GM18909 (cell line): ENCODE measurements around the gene MAP1B.

Experiments
- ATAC-seq: cut with Tn5 transposase; IDR thresholded peaks from one replicate; pipeline ENCODE4 v1.9.1; 2021; ENCODE audit warnings: mild to moderate bottlenecking; ENCODE audit not compliant: unreplicated experiment, poor library complexity

MAP1B gene

DNA sequence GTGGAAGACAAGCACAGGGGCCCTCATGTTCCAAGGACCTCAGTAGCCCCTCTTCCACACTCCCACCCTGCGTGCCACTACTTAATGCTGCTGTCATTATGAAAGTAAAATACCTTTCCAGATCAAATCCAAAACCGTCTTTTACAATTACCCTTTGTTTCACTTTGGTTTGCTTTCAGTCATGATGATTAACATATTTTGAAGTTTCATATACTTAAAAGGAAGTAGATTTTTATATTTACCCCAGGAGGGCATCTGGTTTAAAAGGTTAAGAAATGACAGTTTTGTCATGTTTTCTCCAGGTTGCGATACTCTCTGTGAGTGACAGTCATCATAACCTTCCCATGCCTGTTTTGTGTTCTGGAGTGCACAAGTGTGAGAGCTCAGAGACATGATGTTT lies 13.5 kb upstream of the MAP1B start:
- no peak for ATAC-seq

DNA sequence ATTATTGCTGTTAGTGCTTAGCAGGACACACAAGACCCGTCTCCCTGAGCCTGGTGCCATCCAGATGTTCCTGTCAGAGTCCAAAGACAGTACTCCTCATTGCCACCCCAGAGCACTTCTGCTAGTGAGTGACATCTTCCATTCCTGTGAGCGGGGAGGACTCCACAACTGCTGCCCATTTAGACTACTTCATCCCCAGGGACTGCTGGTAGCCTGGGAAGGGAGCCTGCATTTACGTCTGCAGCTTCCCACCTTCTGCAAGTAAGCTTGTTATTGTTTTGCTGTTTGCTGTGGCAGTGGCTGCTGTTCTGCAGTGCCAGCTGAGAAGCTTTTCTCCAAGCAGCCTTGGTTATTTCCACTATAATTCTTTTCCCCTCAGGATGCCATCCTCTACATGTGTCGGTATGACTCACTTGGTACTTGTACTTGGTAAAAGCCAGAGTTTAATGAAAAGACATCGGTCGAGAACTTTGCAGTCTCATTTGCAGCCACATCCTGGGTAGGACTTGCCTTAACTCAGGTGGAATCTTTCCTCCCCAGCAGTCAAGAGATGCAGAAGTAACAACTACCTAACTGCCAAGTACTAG lies 10.6 kb upstream of the MAP1B start:
- no peak for ATAC-seq

DNA sequence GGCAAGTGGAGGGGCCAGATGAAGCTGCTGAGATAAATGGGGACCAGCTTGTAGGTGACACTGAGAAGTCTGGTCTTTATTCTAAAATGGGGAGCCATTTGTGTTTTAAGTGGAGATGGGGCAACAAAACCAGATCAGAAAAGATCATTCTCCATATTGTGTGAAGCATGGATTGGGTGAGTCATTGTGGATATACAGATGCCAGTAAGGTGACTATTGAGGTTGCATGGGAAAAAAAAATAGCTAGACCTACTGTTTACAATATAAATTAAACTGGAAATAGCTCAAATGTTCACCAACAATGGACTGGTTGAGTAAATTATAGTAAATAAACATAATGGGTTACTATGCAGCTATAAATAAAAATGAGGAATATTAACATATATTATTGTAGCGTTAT lies 5.4 kb upstream of the MAP1B start:
- ATAC-seq: no peak

DNA sequence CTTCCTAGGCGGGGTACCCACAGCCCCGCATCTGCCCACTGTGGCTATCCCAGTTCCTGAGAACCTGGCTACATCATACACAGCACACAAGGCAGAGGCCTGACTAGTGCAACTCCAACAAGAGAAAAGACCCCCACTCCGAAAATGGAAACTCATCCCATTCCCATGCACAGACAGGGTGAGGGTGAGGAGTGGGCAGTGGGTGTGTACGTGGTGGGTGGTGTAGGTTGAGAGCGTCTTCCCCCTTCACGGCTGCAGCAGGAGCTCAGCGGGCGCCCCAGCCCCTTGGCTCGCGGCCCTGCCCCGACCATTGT lies 501 bp upstream of the MAP1B start:
- no peak for ATAC-seq

DNA sequence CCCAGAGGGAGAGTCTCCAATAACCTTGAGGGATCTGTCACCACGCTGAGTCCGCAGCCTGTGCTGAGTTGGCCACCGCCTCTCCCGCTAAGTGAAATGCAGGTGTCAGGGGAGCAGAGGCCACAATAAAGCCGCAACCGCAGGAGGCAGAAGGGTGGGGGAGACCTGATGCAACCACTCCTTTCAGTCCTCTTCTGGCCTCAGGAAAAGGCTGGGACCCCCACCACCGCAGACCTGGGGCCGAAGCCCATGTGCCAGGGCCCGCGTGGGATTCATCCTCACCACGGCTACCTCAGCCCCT lies 576 bp downstream of the MAP1B start:
- ATAC-seq: peak; percentile 55

DNA sequence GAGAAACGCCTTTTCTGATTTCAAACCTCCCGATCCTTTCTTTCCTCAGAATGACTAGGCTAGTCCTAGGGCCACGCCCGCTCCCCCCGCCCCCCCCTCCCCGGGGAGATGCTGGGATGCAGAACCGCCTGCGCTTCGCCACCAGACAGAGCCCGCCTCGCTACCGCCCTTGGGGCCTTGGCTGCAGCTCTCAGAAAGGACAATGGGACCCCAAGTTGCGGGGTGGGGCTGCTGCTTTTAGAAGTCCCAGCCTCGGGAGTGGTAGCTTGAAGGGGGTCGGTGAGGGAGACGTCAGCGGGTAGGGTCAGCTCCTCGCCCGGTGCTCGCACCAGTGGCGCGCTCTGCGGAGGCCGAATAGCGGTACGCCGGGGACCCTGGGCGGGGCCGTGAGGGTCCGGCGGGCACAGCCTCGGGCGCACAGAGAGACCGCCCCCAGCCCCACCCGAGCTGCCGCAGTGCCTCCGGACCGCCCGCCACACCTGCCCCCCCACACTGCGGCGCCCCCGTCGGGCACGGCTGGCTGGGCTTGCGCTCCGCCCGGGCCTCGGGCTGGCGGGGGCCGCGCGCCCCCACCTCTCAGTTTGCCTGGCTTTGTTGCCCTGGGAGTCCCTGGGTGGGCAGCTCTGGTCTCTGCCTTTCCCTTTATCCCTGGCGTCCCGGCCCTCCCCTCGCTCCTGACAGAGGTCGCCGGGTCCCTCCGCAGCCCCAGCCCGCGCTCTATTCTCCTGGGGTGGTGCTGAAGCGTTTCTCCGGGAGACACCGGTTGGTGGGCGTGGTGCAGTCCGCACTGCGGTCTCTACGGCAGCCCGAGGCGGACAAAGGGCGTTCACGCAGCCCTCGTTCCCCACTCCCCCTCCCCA lies 1.2 kb downstream of the MAP1B start:
- ATAC-seq: peak; percentile 50

DNA sequence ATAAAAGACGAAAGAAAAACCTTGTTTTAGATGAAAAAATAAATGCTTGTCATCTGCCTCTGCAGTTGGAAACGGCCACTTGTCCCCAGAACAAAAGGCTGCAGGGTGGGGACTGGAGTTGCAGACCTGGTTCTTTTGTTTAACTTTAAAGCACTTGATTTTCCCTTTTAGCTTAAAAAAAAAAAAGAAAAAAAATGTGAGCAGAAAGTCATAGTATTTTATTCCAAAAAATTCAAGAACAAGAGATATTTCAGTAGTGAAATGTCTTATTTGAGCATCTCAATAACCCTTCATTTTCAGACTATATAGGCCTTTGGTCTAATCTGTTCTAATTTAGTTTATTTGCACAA lies 1.8 kb downstream of the MAP1B start:
- ATAC-seq: no peak

DNA sequence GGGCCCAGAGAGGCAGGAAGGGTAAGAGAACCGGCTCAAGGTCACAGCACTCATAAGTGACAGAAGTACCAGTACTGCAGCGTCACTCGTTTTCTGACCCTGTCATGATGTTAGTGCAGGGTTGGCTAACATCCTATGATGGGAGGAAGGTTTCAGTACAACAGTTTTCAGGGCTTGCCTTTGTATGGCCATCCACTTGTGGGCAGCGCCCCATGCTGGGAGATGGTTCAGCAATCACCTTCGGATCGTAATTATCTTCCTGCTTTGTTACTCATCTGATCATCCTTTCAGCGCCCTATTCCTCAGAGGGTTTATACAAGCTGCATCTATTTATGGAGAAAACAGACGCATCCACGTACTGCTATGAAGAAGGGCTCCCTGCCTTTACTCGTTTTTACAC lies 2.4 kb downstream of the MAP1B start:
- no peak for ATAC-seq

DNA sequence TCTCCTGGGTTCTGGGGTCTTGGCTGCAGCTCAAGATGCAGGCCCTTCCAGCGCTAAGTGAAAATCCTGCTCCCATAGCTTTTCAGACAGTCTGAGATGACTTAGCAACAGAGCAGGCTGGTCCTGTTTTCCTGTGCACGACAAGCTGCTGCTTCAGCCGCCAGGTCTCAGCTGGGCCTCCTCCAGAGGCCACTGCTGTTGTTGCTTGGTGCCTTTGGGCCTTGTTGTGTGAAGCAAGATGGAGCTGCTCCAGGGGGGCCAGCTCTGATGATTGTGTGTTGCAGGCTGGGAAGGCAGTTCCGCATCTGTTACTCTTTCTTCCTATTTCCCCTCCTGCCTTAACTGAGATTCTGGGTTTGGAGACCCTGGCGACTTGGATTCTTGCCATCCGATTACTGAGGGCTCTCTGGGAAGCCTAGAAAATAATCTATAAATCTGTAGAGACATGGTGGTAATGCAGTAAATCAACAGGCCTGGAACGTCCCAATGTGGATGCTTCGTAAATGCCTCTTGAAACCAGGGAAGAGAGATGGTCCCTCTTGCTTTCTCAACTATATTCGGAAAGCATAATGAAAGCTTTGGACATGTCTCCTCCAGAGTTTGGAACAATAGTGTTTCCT lies 3.2 kb downstream of the MAP1B start:
- ATAC-seq: no peak

DNA sequence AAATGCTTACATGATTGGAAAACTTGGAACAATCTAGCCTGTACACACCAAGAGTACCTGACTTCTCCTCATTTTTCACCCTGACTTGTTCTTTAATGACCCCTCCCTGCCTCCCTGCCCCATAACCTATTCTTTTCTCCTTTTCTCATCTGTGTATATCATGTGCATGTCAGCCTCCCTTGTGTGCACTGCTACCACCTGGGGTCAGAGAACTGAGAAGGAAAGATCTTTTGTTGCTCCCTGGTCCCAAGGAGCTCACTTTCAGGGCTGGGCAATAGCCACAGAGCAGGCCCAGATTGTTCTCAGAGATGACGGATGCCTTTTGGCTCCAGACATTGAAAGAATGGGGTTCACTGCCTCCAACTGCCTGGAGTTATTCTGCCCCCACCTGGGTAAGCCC lies 5.1 kb downstream of the MAP1B start:
- no peak for ATAC-seq

DNA sequence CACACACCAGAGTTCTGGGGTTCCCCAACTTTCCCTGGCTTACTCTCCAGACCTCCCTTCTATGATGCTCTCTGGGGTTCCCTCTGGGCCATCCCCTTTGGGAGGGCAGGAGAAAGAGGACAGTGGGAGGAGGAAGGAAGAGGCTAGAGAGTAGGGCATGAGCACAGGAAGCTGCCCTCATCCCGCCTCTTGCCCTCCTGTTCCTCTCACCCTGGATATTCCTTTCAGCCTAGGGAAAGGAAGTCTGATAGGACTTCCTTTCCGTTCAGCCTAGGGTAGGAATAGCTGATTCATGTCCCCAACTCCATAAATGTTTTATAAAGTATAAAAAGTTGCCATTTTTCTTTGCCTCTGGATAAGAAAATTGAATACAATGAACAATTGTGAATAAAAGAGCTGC lies 7.4 kb downstream of the MAP1B start:
- no peak for ATAC-seq

DNA sequence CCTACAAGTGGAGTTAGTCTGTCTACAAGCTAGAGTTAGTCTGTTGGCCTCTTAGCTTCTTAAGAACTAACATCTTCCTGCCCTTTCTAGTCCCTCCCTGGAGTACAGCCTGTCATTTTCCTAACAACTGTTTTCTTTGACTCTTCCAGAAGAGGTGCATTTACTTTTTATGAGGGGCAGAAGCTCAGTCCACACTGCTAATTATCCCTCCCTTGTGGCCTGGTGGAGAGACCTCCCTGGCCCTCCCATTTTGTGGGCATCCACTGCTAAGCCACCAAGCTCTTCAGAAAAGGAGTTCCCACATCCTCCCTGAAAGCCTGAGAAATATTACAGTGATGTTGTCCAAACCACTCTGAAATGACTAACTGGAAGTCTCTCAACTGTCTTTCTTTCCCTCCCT lies 8.0 kb downstream of the MAP1B start:
- ATAC-seq: no peak

DNA sequence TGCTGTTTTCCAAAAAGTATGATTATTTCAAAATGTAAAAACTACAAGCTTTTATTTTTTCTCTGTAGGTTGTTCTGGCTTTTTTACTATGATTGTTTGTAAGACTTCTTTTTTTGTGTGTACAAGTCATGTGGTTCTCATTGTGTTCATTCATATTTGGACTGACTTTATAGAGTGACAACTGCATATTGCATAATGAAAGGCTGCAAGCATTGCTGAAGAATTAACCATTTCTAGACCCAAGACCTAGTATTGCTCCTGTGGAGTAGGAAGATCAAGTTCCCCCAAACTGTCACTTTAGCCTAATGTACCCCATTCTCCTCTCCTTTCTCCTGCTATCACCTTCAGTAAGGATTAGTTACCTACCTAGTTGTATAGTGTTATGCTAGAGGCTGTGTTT lies 10.0 kb downstream of the MAP1B start:
- ATAC-seq: no peak

DNA sequence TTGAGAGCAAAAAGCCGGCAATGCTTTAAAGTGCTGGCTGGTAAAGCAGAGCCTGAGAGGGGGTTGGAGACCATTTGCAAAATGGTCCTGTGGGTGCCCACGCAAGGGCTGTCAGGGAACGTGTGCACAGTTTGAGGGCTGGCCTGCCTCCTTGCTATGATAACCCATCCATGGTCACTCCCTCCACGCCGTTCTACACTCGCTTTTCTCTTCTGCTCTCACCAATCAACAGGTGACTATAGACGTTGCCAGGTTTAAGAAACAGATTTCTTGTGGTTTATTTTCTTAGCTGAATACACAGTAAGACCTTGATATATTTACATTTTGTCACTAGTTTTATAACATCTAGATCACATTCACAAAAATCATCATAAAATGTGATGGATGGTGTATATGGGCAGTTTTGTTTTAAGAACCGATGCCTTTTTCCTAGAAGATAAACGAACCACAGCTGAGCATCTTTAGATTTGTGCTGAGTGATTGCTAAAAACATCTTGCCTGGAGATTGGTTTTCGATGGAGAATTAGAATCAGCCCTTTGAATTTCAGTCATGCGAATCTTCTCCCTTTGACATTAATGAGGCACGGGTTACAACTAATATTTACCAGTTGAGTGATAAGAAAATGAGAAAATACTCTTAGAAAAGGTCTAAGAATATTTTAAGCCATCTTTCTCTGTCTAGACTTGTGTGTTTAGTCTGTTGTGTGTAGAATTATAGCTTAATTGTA lies 13.9 kb downstream of the MAP1B start:
- ATAC-seq: no peak

DNA sequence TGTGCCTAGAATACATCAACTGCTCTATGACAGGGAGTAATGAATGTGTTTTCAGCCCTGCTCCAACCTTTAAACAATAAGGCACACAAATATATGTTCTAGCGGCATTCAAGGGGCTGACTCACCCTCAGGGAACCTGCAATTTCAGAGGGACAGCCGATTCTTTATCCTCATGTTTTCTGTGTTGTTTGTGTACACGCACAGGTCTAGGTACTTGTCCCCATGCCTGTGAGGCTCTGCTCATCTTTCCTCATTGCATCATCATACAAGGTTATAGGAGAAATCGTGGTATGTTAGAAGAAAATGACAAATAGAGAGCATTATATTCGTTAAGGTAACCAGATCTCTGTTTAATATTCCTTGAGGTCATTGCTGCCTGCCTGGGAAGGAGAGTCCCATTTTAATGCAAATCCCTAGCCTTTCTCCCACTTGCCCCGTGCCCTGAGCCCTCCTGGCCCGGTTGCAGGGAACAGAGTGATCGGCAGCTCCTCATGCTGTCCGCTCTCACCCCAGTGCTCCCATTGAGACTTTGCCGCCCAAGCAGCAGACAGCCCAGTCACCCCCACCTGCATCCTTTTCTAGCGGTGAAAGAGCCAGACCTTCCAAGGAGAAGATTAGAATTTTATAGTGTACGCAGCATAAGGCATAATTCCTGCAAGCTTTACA lies 14.6 kb downstream of the MAP1B start:
- ATAC-seq: no peak

DNA sequence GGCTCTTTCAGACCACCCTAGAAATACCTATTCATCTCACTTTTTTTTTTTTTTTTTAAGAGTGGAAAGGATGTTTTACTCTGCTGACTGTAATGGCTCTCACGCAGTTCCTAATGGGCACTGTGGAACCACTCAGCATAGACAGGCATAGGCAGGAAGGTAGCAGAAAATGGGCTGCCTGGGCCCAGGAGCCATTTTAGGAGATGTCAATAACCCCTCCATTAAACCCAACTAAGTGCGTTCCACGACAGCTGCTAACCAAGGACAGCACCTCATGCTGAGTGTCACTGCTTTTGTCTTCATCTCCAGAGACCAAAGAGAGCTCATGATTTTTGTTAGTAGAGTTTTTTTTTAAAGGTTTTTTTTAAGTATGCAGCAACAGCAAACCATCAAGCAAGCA lies 15.3 kb downstream of the MAP1B start:
- ATAC-seq: no peak

DNA sequence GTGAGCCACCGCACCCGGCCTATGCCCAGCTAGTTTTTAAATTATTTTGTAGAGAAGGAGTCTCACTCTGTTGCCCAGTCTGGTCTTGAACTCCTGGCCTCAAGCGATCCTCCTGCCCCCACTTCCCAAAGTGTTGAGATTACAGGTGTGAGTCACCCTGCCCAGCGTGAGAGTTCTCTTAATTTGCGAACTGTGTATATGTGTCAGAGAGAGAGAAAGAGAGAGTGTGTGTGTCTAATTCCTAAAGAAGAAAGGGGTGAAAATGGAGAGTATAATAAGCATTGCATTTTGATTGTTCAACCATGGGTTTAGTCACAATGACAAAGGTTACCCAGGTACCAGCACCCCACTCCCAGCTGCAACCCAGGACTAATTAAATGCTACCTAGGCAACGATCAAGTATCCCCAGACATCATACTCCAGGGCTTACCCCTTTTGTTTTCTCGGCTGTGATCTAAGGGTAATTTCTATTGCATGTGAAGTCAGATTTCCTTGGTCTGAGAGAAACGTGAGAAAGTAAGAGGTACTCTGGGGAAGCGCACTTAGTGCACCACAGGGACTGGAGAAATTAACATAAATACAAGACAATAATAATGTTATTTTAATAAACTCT lies 16.6 kb downstream of the MAP1B start:
- no peak for ATAC-seq

DNA sequence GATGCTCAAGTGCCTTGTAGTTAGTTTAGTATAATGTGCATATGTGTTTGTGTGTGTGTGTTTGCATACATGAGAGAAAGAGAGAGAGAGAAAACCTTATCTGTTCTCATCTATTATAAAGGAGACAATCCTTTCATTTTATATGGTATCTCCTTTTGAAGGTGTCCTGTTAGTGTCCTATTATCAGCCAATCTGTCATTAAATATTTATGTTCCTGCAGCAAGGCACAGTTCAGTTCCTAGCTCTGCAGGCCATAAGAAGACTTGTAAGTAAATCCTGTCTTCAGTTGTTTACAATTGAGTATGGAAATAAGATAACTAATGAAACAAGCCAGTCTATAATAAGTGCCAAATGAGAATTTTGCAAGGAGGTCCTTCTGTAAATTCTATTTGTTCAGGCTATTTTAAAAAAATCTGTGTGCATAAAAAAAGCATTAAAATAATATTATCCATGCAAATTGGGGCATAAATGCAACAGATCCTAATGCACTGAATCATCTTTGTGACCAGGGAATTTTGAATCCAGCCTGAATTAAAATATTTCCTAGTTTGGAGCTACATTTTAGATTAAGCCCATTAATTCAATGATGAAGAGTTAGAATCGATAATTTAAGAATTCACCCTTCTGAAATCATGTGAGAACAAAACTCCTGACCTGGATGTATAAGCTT lies 18.1 kb downstream of the MAP1B start:
- no peak for ATAC-seq

DNA sequence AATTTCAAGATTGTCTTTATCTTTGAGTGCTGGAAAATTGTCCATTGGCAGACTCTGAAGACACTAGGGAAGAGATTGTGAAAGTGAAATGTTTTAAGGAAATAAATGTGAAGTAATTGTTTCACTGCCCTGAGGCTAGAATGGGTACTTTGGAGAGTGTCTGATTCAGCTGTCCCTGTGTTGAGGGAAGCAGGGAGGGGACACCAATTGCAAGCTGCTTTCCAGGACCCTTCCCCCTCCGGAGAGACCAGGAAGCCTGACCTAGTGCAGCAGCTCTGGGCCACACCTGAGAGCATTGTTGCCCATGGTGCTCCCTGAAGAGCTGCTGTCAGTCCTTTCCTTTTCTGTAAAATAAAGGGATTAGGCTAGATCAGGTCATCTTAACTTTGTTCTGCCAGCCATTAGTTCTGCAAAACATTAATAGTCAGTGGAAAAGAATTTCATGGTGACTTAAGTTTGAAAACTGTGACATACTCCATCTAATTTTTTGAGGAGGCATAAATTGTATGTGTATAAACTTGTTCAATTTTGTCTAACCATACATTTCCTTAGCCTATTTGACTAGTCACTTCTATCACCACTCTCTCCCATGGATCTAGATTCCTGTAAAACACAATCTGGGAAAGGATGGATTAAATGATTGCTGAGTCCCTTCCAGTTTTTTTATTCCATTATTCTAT lies 18.8 kb downstream of the MAP1B start:
- ATAC-seq: no peak

DNA sequence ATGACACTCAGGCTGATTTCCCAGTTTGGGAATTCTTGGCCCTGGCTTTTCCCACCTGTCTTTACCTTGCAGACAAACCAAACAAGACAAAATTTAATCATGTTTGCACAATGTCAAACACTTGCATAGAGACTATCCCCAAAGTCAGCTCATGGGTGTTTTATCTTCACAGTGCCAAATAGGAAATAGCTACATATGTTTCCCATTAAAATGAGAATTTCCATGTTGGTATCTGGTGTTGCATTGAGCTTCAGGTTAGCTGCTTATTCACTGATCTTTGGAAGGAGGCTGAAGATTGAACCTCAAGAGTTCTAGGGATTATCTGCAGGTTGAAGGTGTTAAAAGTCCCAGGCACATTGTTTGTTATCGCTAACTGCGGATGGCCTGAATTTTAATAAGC lies 19.5 kb downstream of the MAP1B start:
- ATAC-seq: no peak
